WERI-Rb-1 (cell line): ENCODE data around the gene MRTFB.
"Not testable (repeated sequence)": the region's sequence is repeated elsewhere in the genome, so short reads cannot be mapped to it uniquely, and the experiment has no call there.

ENCODE experiments used
- DNase-seq: peaks from one replicate; pipeline ENCODE4 v3.0.0-alpha.2; 2020
- H3K27ac ChIP-seq: fragments of 250-450 bp; sonication (Bioruptor Pico); 2 replicates; pipeline ENCODE4 v1.5.1; 2020; ENCODE audit warnings: mild to moderate bottlenecking, moderate library complexity
- H3K27me3 ChIP-seq: fragments of 250-450 bp; sonication (Bioruptor Pico); 2 replicates; pipeline ENCODE4 v1.5.1; 2021; ENCODE audit warnings: mild to moderate bottlenecking, low read depth, moderate library complexity; ENCODE audit not compliant: insufficient read depth, severe bottlenecking
- H3K36me3 ChIP-seq: fragments of 250-450 bp; sonication (Bioruptor Pico); 2 replicates; pipeline ENCODE4 v1.5.1; 2020; ENCODE audit warnings: mild to moderate bottlenecking, moderate library complexity
- H3K4me3 ChIP-seq: 2 replicates; pipeline ENCODE4 v1.5.1; 2011; ENCODE audit warnings: low read depth, mild to moderate bottlenecking, control low read depth, low read length
- H3K9me3 ChIP-seq: fragments of 250-450 bp; sonication (Bioruptor Pico); 2 replicates; pipeline ENCODE4 v1.5.1; 2021; ENCODE audit warnings: mild to moderate bottlenecking, moderate library complexity; ENCODE audit not compliant: severe bottlenecking
- TF ChIP-seq, protein P1 (sequence below): IDR thresholded peaks from 2 replicates; pipeline ENCODE4 v1.5.1; 2011; ENCODE audit warnings: low read depth, mild to moderate bottlenecking, control low read depth, inconsistent platforms, low read length

Gene MRTFB

DNA sequence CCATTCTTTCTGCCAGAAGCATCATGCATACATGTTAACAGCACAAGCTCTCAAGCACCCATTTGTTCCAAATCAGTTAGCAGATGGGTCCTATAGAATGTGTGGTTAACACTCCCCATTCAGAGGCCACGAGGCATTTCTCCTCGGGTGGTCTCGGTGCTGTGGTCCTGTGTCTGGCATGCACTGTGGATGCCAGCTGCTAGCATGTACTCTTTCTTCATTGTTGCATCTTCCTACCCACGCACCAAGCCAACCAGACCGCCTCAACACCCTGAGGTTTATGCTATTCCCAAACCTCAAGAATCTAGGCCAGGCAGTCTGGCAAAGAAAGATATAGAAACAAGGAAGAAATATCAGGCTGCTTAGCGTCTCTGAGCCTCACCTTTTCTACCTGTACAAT, 27.8 kb upstream of the MRTFB start:
- TF ChIP-seq, protein P1, sequence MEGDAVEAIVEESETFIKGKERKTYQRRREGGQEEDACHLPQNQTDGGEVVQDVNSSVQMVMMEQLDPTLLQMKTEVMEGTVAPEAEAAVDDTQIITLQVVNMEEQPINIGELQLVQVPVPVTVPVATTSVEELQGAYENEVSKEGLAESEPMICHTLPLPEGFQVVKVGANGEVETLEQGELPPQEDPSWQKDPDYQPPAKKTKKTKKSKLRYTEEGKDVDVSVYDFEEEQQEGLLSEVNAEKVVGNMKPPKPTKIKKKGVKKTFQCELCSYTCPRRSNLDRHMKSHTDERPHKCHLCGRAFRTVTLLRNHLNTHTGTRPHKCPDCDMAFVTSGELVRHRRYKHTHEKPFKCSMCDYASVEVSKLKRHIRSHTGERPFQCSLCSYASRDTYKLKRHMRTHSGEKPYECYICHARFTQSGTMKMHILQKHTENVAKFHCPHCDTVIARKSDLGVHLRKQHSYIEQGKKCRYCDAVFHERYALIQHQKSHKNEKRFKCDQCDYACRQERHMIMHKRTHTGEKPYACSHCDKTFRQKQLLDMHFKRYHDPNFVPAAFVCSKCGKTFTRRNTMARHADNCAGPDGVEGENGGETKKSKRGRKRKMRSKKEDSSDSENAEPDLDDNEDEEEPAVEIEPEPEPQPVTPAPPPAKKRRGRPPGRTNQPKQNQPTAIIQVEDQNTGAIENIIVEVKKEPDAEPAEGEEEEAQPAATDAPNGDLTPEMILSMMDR: no peak

DNA sequence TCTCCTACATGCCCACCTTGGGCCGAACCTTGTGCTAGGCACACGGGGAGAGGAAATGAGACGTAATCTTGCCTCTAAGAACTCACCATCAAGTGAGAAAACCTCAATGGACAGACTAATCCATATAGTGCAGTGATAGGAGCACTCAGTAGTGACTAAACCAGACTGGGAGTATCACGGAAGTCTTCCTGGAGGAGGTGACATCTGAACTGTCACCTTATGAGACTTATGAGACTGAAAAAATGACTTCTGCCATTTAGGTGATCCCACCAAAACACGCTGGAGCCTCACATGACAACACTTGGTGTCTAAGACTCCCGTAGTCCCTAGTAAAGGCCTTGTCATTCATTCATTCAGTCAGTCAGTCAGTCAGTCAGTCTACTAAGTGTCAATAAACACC, 27.3 kb upstream of the MRTFB start:
- Histone ChIP-seq H3K36me3 (no peaks in the 10 kb centered on the region), H3K27ac (no peak overlapping the region), H3K27me3 (no peaks in the 10 kb centered on the region), H3K4me3 (no peak overlapping the region), H3K9me3 (no peaks in the 10 kb centered on the region)
- TF ChIP-seq, protein P1: no peak
- no peak for DNase-seq

More for the DNA sequence above, 27.8 kb upstream of the MRTFB start:
- Histone ChIP-seq H3K27me3 (no peaks in the 10 kb centered on the region), H3K36me3 (no peaks in the 10 kb centered on the region), H3K27ac (no peak overlapping the region), H3K9me3 (no peaks in the 10 kb centered on the region), H3K4me3 (no peak overlapping the region)
- no peak for DNase-seq

DNA sequence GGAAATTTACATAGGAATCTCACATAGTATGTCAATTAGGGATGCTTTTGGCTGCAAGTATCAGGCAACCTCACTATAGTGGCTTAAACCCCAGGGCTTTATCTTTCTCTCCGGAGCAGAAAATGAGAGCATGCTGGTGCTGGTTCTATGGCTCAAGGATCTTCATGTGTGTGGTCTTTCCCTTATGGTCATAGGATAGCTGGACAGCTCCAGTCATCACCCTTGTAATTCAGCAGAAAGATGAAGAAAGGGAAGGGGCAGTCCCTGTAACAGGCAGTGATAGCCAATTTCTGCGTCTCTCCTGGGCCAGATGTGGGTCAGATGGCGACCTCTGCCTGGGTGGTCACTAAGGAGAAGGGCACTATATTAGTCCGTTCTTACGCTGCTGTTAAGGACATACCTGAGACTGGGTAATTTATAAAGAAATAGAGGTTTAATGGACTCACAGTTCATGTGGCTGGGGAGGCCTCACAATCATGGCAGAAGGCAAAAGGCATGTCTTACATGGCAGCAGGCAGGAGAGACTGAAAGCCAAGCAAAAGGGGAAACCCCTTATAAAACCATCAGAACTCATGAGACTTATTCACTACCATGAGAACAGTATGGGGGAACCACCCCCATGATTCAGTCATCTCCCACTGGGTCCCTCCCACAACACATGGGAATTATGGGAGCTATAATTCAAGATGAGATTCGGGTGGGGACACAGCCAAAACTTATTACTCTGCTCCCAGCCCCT, 23.8 kb upstream of the MRTFB start:
- H3K4me3 ChIP-seq, H3K36me3 ChIP-seq, H3K9me3 ChIP-seq, H3K27ac ChIP-seq, DNase-seq, H3K27me3 ChIP-seq: not testable (repeated sequence)

DNA sequence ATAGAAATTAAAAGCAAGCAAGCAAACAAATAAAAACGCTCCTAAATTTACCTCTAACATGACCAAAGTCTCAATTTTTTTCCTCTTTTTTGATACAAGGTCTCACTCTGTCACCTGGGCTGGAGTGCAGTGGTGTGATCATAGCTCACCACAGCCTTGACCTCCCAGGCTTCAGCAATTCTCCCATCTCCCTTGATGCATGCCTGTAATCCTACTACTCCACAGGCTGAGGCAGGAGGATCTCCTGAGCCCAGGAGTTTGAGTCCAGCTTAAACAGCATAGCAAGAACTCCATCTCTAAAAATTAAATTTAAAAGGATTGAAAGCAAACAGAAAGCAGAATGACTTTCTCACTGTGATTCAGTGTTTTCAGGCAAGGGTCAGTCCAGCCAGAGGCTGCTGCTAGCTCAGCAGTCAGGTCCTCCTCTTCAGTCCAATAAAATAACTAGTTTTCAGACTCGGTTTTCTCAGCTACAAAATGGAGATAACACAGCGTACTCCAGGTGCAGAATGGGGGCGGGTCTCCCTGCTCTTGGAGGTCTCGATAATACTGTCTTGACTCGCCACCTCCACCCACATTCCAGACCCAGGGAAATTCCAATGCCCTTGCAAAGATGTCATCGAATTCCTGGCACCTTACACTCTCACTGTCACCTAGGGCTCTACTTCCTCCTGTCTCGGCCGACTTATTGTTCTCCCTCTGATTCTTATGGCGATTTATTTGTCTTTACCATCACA, 20.7 kb upstream of the MRTFB start:
- Histone ChIP-seq H3K4me3 (no peak overlapping the region), H3K36me3 (no peaks in the 10 kb centered on the region), H3K9me3 (no peaks in the 10 kb centered on the region), H3K27ac (no peak overlapping the region), H3K27me3 (no peaks in the 10 kb centered on the region)
- no peak for DNase-seq
- TF ChIP-seq, protein P1: no peak

DNA sequence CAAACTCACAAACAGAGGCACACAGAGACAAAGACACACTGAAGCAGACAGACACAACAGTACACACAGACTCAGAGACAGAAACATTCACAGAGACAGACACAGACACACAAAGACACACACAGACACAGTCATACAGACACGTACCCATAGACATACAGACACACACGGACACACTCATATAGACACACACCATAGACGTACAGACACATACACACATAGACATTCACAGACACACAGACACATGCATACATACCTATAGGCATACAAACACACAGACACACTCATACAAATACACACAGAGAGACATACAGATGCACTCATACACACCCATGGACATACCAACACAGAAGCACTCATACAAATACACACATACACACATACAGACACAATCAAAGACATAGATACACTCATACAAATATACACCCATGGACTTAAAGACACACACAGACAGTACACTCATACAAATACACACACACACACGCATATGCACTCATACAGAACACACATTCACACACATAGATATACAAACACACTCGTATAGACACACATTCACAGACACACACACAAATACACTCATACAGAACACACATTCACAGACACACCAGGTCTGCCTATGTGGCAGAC, 19.9 kb upstream of the MRTFB start:
- no peak overlapping the region for H3K27ac ChIP-seq
- no peaks in the 10 kb centered on the region for H3K36me3 ChIP-seq
- peaks cover under 1% of the 10 kb centered on the region for H3K9me3 ChIP-seq
- no peak overlapping the region for H3K4me3 ChIP-seq
- no peaks in the 10 kb centered on the region for H3K27me3 ChIP-seq
- no peak for DNase-seq
- TF ChIP-seq, protein P1: no peak

DNA sequence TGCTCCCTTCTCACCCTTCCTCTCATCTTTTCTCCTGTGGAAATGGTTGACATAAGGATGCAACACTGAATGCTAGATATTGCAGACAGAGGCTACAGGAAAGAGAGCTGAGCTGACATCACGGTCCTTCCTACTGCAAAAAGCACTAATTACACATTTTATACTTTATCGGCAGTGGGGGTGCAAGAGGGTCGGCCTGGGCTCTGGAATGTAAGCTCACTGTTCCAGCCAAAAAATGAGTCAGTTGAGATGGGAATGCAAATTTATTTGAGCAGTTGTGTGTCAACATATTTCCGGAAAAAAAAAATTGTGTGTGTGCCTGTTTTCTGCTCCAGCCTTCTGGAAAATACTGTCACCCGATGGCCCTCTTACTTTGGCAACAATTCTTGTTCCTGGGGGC, 14.1 kb upstream of the MRTFB start:
- no peaks in the 10 kb centered on the region for H3K36me3 ChIP-seq
- no peaks in the 10 kb centered on the region for H3K27me3 ChIP-seq
- H3K27ac ChIP-seq: no peak overlapping the region
- TF ChIP-seq, protein P1: no peak
- H3K9me3 ChIP-seq: peaks cover 4% of the 10 kb centered on the region
- DNase-seq: no peak
- H3K4me3 ChIP-seq: no peak overlapping the region
